Measurements from ENCODE around the gene FGD1.

The FGD1 gene

GRCh38 chrX:54416965-54417364 is 79.1 kb downstream of the FGD1 start:
- DNase-seq (ENCODE audit: low read depth) = no peak
- H3K4me3 ChIP-seq (ENCODE audit: low read length) = no peak overlapping the region
- no peak for TF ChIP-seq CTCF (conservative IDR thresholded peaks at IDR 0.05; ENCODE audit: low read depth, low read length)

DNA sequence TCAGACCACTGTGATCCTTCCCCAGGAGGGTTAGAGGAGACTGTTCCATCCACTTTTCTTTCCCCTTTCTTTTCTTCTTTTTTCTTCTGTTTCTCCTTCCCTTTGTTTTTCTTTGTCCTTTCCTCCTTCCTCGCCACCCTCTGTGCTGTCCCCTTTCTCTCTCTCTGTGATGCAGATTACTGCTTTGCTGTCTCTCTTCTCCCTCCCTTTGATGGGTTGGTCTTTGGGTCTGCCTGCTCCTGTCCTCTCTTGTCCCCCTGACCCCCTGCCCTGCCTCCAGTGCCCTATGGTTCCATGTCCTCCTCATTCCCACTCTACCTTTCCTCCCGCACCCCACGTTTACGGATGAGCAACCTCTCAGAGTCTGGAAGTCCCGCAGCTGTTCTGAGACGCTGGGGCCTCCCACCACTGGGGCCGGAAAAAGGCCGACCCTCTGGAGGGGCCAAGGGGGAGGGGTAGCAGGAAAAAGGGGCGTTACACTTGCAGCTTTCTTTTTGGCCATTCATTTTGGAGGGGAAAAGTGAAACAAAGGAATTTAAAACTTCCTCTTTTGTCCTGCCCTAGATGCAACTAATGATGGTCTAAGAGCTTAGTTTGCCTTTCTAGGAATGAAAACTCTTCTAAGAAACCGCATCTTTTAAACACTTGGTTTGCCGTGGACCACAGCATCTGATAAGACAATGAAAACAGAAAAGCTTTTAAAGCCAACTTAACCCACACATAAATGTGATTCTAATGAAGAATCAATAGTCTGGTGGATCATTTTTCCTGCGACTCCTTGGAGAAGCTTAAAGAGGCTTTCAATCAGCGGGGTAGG is 80.3 kb downstream of the FGD1 start:
- no peak overlapping the region for H3K4me3 ChIP-seq (ENCODE audit: low read length)
- DNase-seq (ENCODE audit: low read depth) = no peak
- no peak for TF ChIP-seq CTCF (conservative IDR thresholded peaks at IDR 0.05; ENCODE audit: low read depth, low read length)

DNA sequence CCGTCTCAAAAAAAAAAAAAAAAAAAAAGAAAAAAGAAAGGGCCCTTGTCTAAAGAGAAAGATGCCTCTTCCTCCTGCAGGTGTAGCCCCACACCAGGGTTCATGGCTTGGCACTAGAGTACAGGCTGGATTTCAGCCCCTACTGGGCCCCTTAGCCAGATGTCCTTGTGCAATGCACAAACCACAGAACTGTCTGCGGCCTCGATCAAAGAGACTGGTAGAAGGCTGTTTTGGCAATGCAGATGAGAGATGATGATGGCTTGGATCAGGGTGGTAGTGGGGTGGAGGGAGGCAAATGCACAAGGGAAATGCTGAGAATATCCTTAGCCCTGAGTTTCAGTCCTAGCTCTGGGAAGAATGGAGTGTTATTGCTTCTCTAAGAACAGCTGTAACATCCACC is 82.3 kb downstream of the FGD1 start:
- TF ChIP-seq CTCF (conservative IDR thresholded peaks at IDR 0.05; ENCODE audit: low read depth, low read length) = no peak
- H3K4me3 ChIP-seq (ENCODE audit: low read length) = no peak overlapping the region
- no peak for DNase-seq (ENCODE audit: low read depth)

DNA sequence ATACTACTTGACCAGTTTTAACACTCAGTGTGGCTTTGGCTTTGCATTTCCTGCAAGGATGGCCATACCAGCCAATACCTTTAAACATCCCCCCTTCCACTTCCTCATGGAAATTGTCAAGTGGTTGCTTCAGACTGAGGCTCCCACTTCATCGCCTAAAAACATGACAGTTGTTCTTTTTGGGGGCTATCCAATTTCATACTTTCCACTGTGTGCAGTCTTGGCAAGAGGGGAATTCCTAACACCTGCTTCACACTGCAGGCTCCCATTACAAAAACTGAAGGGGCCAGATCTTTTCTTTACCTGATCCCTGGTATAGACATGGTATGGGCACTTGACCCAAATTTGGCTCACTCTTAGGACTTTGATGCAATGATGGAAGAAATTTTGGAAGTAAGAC is 84.3 kb downstream of the FGD1 start:
- DNase-seq (ENCODE audit: low read depth) = no peak
- TF ChIP-seq CTCF (conservative IDR thresholded peaks at IDR 0.05; ENCODE audit: low read depth, low read length) = no peak
- H3K4me3 ChIP-seq (ENCODE audit: low read length) = no peak overlapping the region

DNA sequence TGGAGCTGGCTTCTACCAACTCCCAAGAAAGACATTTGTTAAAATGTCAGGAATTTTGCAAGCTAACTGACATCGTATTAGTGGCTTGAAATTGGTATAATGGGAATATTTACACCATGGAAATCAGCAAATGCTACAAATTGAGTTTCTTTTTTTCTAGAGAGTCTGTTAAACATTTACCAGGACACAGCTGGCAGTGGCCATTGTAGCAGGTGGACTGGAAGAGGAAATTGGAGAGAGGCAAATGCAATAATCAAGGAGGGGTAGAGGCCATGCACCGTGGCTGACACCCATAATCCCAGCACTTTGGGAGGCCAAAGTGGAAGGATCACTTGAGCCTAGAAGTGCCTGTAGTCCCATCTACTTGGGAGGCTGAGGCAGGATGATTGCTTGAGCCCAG is 88.8 kb downstream of the FGD1 start:
- no peak for TF ChIP-seq CTCF (conservative IDR thresholded peaks at IDR 0.05; ENCODE audit: low read depth, low read length)
- DNase-seq (ENCODE audit: low read depth) = no peak
- H3K4me3 ChIP-seq (ENCODE audit: low read length) = no peak overlapping the region

- no peak for DNase-seq (ENCODE audit: low read depth)
- TF ChIP-seq CTCF (conservative IDR thresholded peaks at IDR 0.05; ENCODE audit: low read depth, low read length) = no peak
- no peak overlapping the region for H3K4me3 ChIP-seq (ENCODE audit: low read length)
Observed at GRCh38 chrX:54397113-54397512, 98.9 kb downstream of the FGD1 start.

All from retinal pigment epithelial cell (primary cell).